Fibroblast of skin of left biceps (primary cell): ENCODE measurements around the gene GLTPD2.

Experiments used
- DNase-seq, 2 experiments: peaks; one replicate each; pipeline ENCODE4 v3.0.0-alpha.2; 2013; ENCODE audit warnings: low read depth in 2 of 2

GLTPD2 gene

GRCh38 chr17:4788807-4789700 lies at the start of gene GLTPD2:
GLTPD2 (plus strand) TSS chr17:4788964; CDS start chr17:4789012, 48 bp downstream.
- DNase-seq, result no peak

- no peak for DNase-seq
Measured at GRCh38 chr17:4739122-4740024, 49.4 kb upstream of the GLTPD2 start, which contains the start of the genes CXCL16 and ZMYND15. CXCL16 (minus strand) TSS chr17:4739928; CDS start chr17:4739339, 589 bp downstream. ZMYND15 (plus strand) TSS chr17:4739833; CDS start chr17:4740549, 716 bp downstream.

GRCh38 chr17:4740025-4740351 lies 48.8 kb upstream of the GLTPD2 start:
- DNase-seq, result no peak

GRCh38 chr17:4740584-4740983 lies 48.2 kb upstream of the GLTPD2 start:
- DNase-seq, result no peak

- DNase-seq, result no peak
Measured at GRCh38 chr17:4741544-4741943, 47.2 kb upstream of the GLTPD2 start.

- no peak for DNase-seq
Measured at GRCh38 chr17:4742133-4742532, 46.6 kb upstream of the GLTPD2 start.

GRCh38 chr17:4742629-4743028 lies 46.1 kb upstream of the GLTPD2 start:
- no peak for DNase-seq

GRCh38 chr17:4743216-4743615 lies 45.5 kb upstream of the GLTPD2 start:
- DNase-seq, result no peak

- DNase-seq, result no peak
Measured at GRCh38 chr17:4743898-4744297, 44.9 kb upstream of the GLTPD2 start.

GRCh38 chr17:4744999-4745969 lies 43.5 kb upstream of the GLTPD2 start:
- no peak for DNase-seq

GRCh38 chr17:4747847-4748246 lies 40.9 kb upstream of the GLTPD2 start:
- DNase-seq, result no peak

- no peak for DNase-seq
Measured at GRCh38 chr17:4748686-4749085, 40.1 kb upstream of the GLTPD2 start.

- no peak for DNase-seq
Measured at GRCh38 chr17:4750606-4751005, 38.2 kb upstream of the GLTPD2 start.

GRCh38 chr17:4751932-4752331 lies 36.8 kb upstream of the GLTPD2 start:
- DNase-seq, result no peak

GRCh38 chr17:4753392-4753791 lies 35.4 kb upstream of the GLTPD2 start:
- no peak for DNase-seq

- DNase-seq, result no peak
Measured at GRCh38 chr17:4759776-4760236, 29.0 kb upstream of the GLTPD2 start.

- DNase-seq, result no peak
Measured at GRCh38 chr17:4764595-4764994, 24.2 kb upstream of the GLTPD2 start.

- DNase-seq, result no peak
Measured at GRCh38 chr17:4766201-4766600, 22.6 kb upstream of the GLTPD2 start.

GRCh38 chr17:4766723-4767122 lies 22.0 kb upstream of the GLTPD2 start:
- DNase-seq, result no peak

GRCh38 chr17:4768298-4768697 lies 20.5 kb upstream of the GLTPD2 start:
- DNase-seq, result no peak

GRCh38 chr17:4769628-4770027 lies 19.1 kb upstream of the GLTPD2 start:
- DNase-seq, result no peak
